Gastrocnemius medialis (tissue), 4 donors: ENCODE data around the gene GIMD1. TPM values are rescaled to one million over a fixed set of nuclear protein-coding genes. Genes with fewer than 3 reads are reported as not detected.

Source experiments
- ATAC-seq, 2 donors: fragments of 150-250 bp; one replicate each; pipeline ENCODE4 v1.9.1; 2016
- DNase-seq, 2 donors: peaks; one replicate each; pipeline ENCODE4 v3.0.0-alpha.2; 2019
- H3K27ac ChIP-seq, 4 donors: fragments of 200-600 bp; sonication (generic); 1 replicate in 1 of 4; 2 replicates in 3 of 4; pipeline ENCODE4 v1.5.1; 2016 to 2018; ENCODE audit warnings: mild to moderate bottlenecking in 2 of 4, moderate library complexity in 1 of 4
- H3K27me3 ChIP-seq, 3 donors: fragments of 200-600 bp; sonication (generic) in 2 of 3; 1 replicate in 1 of 3; 2 replicates in 2 of 3; pipeline versions ENCODE4 v1.5.1 to v1.6.0; 2016 to 2019; ENCODE audit warnings: mild to moderate bottlenecking in 1 of 3, moderate library complexity in 1 of 3
- H3K36me3 ChIP-seq, 2 donors: fragments of 200-600 bp; sonication (generic) in 1 of 2; one replicate each; pipeline ENCODE4 v1.5.1; 2017 to 2018
- H3K4me1 ChIP-seq, 2 donors: fragments of 200-600 bp; sonication (generic) in 1 of 2; one replicate each; pipeline ENCODE4 v1.5.1; 2016 to 2017; ENCODE audit warnings: mild to moderate bottlenecking in 2 of 2
- H3K4me3 ChIP-seq, 4 donors: fragments of 200-600 bp; sonication (generic) in 3 of 4; 1 replicate in 1 of 4; 2 replicates in 3 of 4; pipeline ENCODE4 v1.5.1; 2016 to 2019; ENCODE audit warnings: mild to moderate bottlenecking in 2 of 4
- H3K9me3 ChIP-seq, 3 donors: fragments of 200-600 bp; sonication (generic) in 2 of 3; 1 replicate in 1 of 3; 2 replicates in 2 of 3; pipeline ENCODE4 v1.5.1; 2016 to 2019
- CTCF ChIP-seq, 5 experiments: fragments of 450-650 bp in 3 of 5; fragments of 200-600 bp in 2 of 5; sonication (generic) in 2 of 5; IDR thresholded peaks in 4 of 5; conservative IDR thresholded peaks in 1 of 5; 1 replicate in 4 of 5; 2 replicates in 1 of 5; pipeline ENCODE4 v1.5.1; 2016 to 2019; ENCODE audit warnings: antibody characterized with exemption in 5 of 5, mild to moderate bottlenecking in 3 of 5, moderate library complexity in 3 of 5
- POLR2A ChIP-seq, 2 donors: fragments of 450-650 bp; IDR thresholded peaks; one replicate each; pipeline ENCODE4 v1.6.1; 2017; ENCODE audit warnings: antibody characterized with exemption in 2 of 2, mild to moderate bottlenecking in 2 of 2, moderate library complexity in 2 of 2
- in situ Hi-C, 4 donors: fragments of 200-750 bp; cut with MboI; loops; one replicate each; pipeline versions ENCODE4 v1.15.0 to v1.8.0; 2017; ENCODE audit warnings: low sequenced_read_pairs in 4 of 4
- intact Hi-C: fragments of 100-400 bp; cut with DNase I; formaldehyde crosslinking; loops from one replicate; pipeline ENCODE4 v1.15.1; 2023; ENCODE audit warnings: low total_unique reads
- total RNA-seq, 4 donors: library from RNA; depleted of rRNA; stranded (reverse); fragments of >200 nt; gene quantifications; one replicate each; pipeline versions ENCODE4 v1.1.0 to v1.2.3, GENCODE V29; 2016

Gene GIMD1
- total RNA-seq, 4 donors from 2014 or later = not detected

- no peak for DNase-seq
- no peaks in the 10 kb centered on the region for H3K9me3 ChIP-seq
- H3K27ac ChIP-seq = peak overlapping the region in 3 of 4 donors; percentile 2 to 35 (median 29)
- H3K4me3 ChIP-seq = no peak overlapping the region
- peak; percentile 100 for ATAC-seq
- in situ Hi-C loops = loop anchor here in 1 of 4 donors (25.0 kb wide), 1 partner anchor 822 kb away; no protein-coding TSS in a partner anchor
- no peak for TF ChIP-seq POLR2A (IDR thresholded peaks at IDR 0.05)
- no peak for TF ChIP-seq CTCF (IDR thresholded peaks at IDR 0.05 in 4 of 5, conservative IDR thresholded peaks at IDR 0.05 in 1 of 5)
- intact Hi-C loops = loop anchor here (5.0 to 10.0 kb wide), 2 partner anchors 137 to 819 kb away; no protein-coding TSS in a partner anchor
- H3K27me3 ChIP-seq = no peaks in the 10 kb centered on the region
- H3K4me1 ChIP-seq = peaks cover 6 to 9% of the 10 kb centered on the region in 2 donors
- H3K36me3 ChIP-seq = no peaks in the 10 kb centered on the region
Measured at GRCh38 chr4:106365613-106366012, 3.0 kb downstream of the GIMD1 start.

- H3K36me3 ChIP-seq = no peaks in the 10 kb centered on the region
- no peak for DNase-seq
- intact Hi-C loops (loop anchor here (10.0 kb wide), 1 partner anchor 821 kb away; no protein-coding TSS in a partner anchor), in situ Hi-C loops (loop anchor here in 1 of 4 donors (25.0 kb wide), 1 partner anchor 823 kb away; no protein-coding TSS in a partner anchor)
- no peaks in the 10 kb centered on the region for H3K27me3 ChIP-seq
- H3K4me3 ChIP-seq = no peak overlapping the region
- ATAC-seq = no peak
- H3K4me1 ChIP-seq = peaks cover 6 to 9% of the 10 kb centered on the region in 2 donors
- no peaks in the 10 kb centered on the region for H3K9me3 ChIP-seq
- no peak overlapping the region for H3K27ac ChIP-seq
- no peak for TF ChIP-seq POLR2A (IDR thresholded peaks at IDR 0.05)
- no peak for TF ChIP-seq CTCF (IDR thresholded peaks at IDR 0.05 in 4 of 5, conservative IDR thresholded peaks at IDR 0.05 in 1 of 5)
Measured at GRCh38 chr4:106364282-106364681, 4.3 kb downstream of the GIMD1 start.

GRCh38 chr4:106362086-106362825 lies 6.3 kb downstream of the GIMD1 start:
- DNase-seq (no peak), ATAC-seq (no peak)
- in situ Hi-C loops (loop anchor here in 1 of 4 donors (25.0 kb wide), 1 partner anchor 825 kb away; no protein-coding TSS in a partner anchor), intact Hi-C loops (loop anchor here (10.0 kb wide), 1 partner anchor 823 kb away; no protein-coding TSS in a partner anchor)
- no peak for TF ChIP-seq POLR2A (IDR thresholded peaks at IDR 0.05)
- Histone ChIP-seq H3K36me3 (no peaks in the 10 kb centered on the region), H3K4me1 (peaks cover 6 to 9% of the 10 kb centered on the region in 2 donors), H3K27me3 (no peaks in the 10 kb centered on the region), H3K9me3 (no peaks in the 10 kb centered on the region), H3K27ac (no peak overlapping the region), H3K4me3 (no peak overlapping the region)

GRCh38 chr4:106358899-106359298 lies 9.7 kb downstream of the GIMD1 start:
- in situ Hi-C loops (loop anchor here in 1 of 4 donors (25.0 kb wide), 1 partner anchor 828 kb away; no protein-coding TSS in a partner anchor), intact Hi-C loops (no loop called here)
- Histone ChIP-seq H3K27me3 (no peaks in the 10 kb centered on the region), H3K36me3 (no peaks in the 10 kb centered on the region), H3K4me3 (no peak overlapping the region), H3K27ac (no peak overlapping the region), H3K9me3 (no peaks in the 10 kb centered on the region), H3K4me1 (no peaks in the 10 kb centered on the region)
- TF ChIP-seq POLR2A (IDR thresholded peaks at IDR 0.05) (no peak), CTCF (IDR thresholded peaks at IDR 0.05 in 4 of 5, conservative IDR thresholded peaks at IDR 0.05 in 1 of 5) (no peak)
- ATAC-seq (no peak), DNase-seq (no peak)

GRCh38 chr4:106355193-106355592 lies 13.4 kb downstream of the GIMD1 start:
- no peak overlapping the region for H3K4me3 ChIP-seq
- no peaks in the 10 kb centered on the region for H3K9me3 ChIP-seq
- no peaks in the 10 kb centered on the region for H3K4me1 ChIP-seq
- TF ChIP-seq POLR2A (IDR thresholded peaks at IDR 0.05) (no peak), CTCF (IDR thresholded peaks at IDR 0.05 in 4 of 5, conservative IDR thresholded peaks at IDR 0.05 in 1 of 5) (no peak)
- intact Hi-C loops = no loop called here
- in situ Hi-C loops = loop anchor here in 1 of 4 donors (25.0 kb wide), 1 partner anchor 832 kb away; no protein-coding TSS in a partner anchor
- no peaks in the 10 kb centered on the region for H3K27me3 ChIP-seq
- ATAC-seq (no peak), DNase-seq (no peak)
- H3K36me3 ChIP-seq = no peaks in the 10 kb centered on the region
- no peak overlapping the region for H3K27ac ChIP-seq
